RPMI8226 (cell line): ENCODE data around the gene GBF1.
"Not testable (repeated sequence)": the region's sequence is repeated elsewhere in the genome, so short reads cannot be mapped to it uniquely, and the experiment has no call there.

ENCODE experiments used
- DNase-seq: peaks from one replicate; pipeline ENCODE4 v3.0.0-alpha.2; 2015

The GBF1 gene, protein sequence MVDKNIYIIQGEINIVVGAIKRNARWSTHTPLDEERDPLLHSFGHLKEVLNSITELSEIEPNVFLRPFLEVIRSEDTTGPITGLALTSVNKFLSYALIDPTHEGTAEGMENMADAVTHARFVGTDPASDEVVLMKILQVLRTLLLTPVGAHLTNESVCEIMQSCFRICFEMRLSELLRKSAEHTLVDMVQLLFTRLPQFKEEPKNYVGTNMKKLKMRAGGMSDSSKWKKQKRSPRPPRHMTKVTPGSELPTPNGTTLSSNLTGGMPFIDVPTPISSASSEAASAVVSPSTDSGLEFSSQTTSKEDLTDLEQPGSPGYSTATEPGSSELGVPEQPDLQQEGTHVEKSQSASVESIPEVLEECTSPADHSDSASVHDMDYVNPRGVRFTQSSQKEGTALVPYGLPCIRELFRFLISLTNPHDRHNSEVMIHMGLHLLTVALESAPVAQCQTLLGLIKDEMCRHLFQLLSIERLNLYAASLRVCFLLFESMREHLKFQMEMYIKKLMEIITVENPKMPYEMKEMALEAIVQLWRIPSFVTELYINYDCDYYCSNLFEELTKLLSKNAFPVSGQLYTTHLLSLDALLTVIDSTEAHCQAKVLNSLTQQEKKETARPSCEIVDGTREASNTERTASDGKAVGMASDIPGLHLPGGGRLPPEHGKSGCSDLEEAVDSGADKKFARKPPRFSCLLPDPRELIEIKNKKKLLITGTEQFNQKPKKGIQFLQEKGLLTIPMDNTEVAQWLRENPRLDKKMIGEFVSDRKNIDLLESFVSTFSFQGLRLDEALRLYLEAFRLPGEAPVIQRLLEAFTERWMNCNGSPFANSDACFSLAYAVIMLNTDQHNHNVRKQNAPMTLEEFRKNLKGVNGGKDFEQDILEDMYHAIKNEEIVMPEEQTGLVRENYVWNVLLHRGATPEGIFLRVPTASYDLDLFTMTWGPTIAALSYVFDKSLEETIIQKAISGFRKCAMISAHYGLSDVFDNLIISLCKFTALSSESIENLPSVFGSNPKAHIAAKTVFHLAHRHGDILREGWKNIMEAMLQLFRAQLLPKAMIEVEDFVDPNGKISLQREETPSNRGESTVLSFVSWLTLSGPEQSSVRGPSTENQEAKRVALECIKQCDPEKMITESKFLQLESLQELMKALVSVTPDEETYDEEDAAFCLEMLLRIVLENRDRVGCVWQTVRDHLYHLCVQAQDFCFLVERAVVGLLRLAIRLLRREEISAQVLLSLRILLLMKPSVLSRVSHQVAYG (N-terminal part only)

DNA sequence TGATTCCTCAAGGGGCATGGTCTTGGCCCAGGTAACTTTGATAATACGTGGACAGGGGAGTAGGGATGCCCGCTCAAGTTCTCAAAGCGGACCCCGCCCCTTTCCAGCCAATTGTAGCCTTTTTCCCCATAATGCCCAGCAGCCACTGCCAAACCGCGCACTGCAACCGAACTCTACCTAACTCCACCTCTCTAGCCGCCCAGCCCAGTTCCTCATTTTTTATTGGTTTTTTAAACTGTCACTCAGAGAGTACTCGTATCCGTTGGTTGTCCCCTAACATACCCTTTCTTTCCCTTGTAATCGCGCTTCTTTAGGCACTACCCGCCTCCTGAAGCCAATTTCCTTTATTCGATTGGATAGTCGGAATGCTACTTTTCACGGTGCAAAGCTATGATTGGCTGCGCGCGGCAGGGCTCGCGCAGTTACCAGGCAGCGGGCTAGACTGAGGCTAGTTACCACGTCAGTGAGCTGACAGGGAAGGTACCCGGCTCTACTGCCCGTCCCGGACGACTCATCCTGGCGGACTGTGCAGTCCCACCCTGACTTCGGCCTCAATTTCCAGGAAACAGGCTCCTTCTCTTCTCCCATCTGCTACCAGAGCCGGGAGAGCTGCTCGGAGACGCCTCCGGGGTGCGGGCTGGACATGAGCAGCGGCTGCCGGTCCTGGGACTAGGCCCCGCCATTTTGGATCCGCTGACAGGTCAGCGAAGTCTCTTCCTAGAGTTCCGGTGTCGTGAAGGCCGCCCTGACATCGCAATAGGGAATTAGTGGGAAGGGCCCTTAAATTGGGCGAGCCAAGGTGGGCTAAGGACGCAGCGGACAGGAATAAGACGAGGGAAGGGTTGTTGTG is at the start of gene GBF1:
TSS of gene GBF1 (plus strand) at position 451 of the 850 bp plus-strand sequence. CDS start 13,407 bp downstream, outside the sequence.
- DNase-seq, result peak; percentile 95

- DNase-seq, result no peak
Observed at GRCh38 chr10:102196893-102197292, 48.4 kb upstream of the GBF1 start.

- DNase-seq, result no peak
Observed at GRCh38 chr10:102198027-102198426, 47.3 kb upstream of the GBF1 start.

GRCh38 chr10:102200751-102201640 is 44.3 kb upstream of the GBF1 start:
- DNase-seq, result no peak

- DNase-seq, result no peak
Observed at GRCh38 chr10:102202386-102202785, 42.9 kb upstream of the GBF1 start.

DNA sequence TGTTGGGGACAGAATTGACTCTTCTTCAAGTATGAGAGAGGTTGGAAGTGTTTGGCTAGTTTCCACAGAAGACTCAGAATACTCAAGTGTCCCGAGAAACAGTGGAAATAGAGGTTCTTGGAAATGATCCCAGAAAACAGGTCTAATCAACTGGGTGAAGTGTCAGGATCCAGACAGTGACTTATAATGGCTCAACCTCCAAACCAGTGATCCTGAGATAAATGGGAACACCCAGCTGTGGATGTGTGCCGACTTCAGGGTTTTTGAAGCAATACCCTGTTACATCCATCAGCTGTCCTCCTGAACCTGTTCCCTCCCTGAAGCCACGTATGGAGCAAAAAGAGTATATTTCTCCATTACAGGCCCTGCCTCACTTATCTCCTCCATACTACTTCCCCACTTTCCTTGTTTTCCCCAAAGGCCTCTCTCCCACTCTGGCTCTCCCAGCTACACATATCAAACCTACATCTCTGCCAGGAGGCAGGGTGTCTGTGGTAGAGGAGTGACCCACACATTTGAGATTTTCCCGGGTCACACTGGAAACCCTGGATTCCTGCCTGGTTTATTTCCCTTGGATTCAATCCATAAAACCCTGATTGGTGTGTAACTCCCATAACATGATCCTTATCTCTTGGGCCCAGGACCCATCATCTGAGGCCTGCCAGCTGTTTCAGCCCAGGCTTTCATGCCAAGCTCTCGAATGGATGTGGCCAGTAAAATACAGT is 36.9 kb upstream of the GBF1 start:
- DNase-seq, result no peak

DNA sequence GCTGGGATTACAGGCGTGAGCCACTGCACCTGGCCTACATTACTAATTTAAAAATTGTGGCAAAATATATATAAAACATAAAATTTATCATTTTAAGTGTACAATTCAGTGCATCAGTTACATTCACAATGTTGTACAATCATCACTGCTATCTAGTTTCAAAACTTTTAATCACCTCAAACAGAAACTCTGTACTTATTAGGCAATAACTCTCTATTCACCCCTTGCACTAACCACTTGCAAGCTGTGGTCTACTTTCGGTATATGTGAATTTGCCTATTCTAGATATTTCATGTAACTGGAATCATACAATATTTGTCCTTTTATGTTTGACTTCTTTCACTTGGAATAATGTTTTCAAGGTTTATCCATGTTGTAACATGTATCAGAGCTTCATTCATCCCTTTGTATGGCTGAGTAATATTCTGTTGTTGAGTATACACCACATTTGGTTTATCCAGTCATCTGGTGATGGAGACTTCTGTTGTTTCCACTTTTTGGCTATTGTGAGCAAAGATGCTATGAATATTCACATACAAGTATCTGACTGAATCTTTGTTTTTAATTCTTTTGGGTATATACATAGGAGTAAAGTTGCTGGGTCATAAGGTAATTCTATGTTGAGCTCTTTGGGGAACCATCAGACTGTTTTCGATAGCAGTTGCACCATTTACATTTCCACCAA is 33.6 kb upstream of the GBF1 start:
- DNase-seq, result no peak

GRCh38 chr10:102213599-102213998 is 31.7 kb upstream of the GBF1 start:
- DNase-seq, result not testable (repeated sequence)

- DNase-seq, result no peak
Observed at GRCh38 chr10:102219370-102219769, 26.0 kb upstream of the GBF1 start.

- DNase-seq, result peak; percentile 36
Observed at GRCh38 chr10:102220612-102221011, 24.7 kb upstream of the GBF1 start.

- DNase-seq, result no peak
Observed at GRCh38 chr10:102222797-102223196, 22.5 kb upstream of the GBF1 start.

GRCh38 chr10:102225646-102226541 is 19.4 kb upstream of the GBF1 start, which contains the start of gene ELOVL3:
Gene ELOVL3, plus strand, starts transcription at chr10:102226299. Its CDS starts 250 bp downstream, at chr10:102226549.
- DNase-seq, result peak; percentile 72

GRCh38 chr10:102226542-102226870 is 18.8 kb upstream of the GBF1 start:
- no peak for DNase-seq

GRCh38 chr10:102227050-102227449 is 18.3 kb upstream of the GBF1 start:
- DNase-seq, result no peak

GRCh38 chr10:102229810-102230263 is 15.5 kb upstream of the GBF1 start:
- DNase-seq, result peak; percentile 82

DNA sequence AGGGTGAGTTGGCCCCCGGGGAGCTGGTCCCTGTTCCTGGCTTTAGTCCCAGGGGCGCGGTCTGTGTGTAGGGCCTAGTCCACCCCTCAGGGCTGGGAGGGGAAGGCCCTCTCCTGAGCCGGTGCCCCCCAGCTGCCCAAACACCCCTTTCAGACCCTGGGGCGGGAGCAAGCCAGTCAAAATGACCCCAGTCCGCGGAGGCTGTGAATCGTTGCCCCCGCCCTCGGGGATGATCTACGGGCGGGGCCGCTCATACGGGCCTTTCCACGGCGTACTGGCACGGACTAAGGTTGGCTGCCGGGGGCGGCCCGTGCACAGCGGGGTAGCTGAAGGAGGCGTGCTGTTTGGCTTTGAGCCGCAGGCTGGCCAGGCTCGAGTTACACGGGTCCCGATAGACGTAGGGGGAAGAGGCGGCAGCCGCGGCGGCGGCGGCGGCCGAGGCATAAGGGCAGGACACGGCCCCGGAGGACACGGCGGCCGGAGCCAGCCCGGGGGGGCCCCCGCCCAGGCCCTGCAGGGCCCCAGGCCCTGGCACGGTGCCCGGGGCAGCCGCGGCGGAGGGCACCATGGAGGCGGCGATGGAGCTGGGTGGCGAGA is 15.0 kb upstream of the GBF1 start:
- peak; percentile 59 for DNase-seq

- peak; percentile 59 for DNase-seq
Observed at GRCh38 chr10:102230861-102231356, 14.4 kb upstream of the GBF1 start.
